GM19351 (cell line): ENCODE measurements around the gene ZDHHC5.

Source experiments
- ATAC-seq: cut with Tn5 transposase; IDR thresholded peaks from one replicate; pipeline ENCODE4 v1.9.1; 2021; ENCODE audit warnings: mild to moderate bottlenecking, moderate library complexity; ENCODE audit not compliant: unreplicated experiment

The ZDHHC5 gene, protein sequence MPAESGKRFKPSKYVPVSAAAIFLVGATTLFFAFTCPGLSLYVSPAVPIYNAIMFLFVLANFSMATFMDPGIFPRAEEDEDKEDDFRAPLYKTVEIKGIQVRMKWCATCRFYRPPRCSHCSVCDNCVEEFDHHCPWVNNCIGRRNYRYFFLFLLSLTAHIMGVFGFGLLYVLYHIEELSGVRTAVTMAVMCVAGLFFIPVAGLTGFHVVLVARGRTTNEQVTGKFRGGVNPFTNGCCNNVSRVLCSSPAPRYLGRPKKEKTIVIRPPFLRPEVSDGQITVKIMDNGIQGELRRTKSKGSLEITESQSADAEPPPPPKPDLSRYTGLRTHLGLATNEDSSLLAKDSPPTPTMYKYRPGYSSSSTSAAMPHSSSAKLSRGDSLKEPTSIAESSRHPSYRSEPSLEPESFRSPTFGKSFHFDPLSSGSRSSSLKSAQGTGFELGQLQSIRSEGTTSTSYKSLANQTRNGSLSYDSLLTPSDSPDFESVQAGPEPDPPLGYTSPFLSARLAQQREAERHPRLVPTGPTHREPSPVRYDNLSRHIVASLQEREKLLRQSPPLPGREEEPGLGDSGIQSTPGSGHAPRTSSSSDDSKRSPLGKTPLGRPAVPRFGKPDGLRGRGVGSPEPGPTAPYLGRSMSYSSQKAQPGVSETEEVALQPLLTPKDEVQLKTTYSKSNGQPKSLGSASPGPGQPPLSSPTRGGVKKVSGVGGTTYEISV

DNA sequence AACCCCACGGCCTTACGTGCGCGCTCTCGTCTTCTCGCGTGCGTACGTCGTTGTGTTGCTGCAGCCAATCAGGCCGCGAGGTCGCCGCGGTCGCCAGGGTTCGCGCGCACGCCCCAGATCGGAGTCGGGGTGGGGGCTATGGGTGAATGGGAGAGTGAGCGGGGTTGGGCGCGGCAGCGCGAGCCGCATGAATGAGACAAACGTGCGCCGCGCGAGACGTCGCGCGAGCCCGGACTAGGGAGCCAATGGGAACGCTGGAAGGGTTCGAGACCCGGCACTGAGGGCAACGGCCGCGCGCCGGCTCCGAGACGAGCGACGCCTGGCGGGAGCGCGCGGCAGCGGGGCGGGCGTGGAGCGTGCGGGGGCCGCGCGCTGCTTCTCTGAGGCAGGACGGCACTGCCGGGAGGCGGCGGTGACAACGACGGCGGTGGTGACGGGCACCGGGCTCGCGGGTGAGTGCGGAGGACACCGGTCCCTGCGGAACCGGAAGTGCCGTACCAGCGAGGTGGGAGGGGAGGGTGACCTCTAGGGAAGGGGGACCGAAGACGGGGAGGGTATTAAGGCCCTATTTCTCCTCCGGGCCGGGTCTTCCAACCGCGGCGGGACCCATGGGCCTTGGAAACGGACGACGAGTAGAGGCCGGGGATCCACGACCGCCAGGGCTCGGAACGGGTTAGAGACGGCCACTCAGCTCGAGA is at the start of gene ZDHHC5:
Gene ZDHHC5, plus strand, starts transcription at position 379 of the 698 bp plus-strand sequence. CDS start 4,977 bp downstream, outside the sequence.
- peak; percentile 78 for ATAC-seq

DNA sequence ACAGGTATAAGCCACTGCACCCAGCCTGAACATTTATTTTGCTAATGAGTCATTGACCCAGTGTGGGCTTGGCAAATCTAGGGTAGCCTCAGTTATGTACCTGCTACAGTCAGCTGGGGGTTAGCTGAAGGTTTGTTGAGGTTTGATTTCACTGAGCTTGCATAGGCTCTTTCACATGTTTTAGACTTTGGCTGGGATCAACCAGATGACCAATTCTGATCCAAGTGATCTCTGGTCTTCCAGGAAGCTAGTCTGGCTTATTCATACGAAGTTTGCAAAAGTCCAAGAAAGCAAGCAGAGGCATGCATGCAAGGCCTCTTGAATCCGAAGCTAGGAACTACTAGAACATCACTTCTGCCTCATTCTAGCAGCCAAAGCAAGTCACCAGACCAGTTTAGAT is 49.5 kb upstream of the ZDHHC5 start:
- no peak for ATAC-seq

DNA sequence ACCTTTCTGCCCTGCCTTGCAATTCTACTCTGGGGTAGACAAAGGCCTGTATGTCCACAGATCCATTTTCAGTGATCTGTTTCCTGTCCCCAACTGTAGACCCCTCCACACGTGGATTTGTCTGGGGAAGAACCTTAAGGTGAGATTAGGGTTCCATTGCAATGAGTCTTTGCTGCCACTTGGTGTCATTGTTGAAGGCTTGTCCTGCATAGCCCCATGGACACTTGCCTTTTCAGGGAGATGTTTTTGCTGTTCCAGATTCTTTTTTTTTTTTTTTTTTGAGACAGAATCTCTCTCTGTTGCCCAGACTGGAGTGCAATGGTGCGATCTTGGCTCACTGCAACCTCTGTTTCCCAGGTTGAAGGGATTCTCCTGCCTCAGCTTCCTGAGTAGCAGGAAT is 48.6 kb upstream of the ZDHHC5 start:
- ATAC-seq, result no peak

DNA sequence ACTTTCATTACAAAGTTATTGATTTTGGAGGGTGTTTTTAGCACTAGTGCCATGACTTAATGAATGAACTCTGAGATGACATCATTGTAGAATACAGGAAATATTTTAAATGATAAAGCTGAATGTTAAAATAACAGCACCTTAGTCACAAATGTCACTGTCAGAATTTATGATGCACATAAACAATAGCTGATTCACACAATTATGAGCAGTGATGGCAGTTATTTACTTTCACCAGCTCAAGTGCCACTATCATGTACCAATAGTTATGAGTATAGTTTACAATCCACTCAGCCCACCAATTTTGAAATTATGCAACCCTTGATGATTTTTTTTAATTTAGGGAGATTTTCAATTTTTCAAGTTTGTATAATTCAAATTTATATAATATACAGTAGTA is 47.4 kb upstream of the ZDHHC5 start:
- ATAC-seq, result no peak

DNA sequence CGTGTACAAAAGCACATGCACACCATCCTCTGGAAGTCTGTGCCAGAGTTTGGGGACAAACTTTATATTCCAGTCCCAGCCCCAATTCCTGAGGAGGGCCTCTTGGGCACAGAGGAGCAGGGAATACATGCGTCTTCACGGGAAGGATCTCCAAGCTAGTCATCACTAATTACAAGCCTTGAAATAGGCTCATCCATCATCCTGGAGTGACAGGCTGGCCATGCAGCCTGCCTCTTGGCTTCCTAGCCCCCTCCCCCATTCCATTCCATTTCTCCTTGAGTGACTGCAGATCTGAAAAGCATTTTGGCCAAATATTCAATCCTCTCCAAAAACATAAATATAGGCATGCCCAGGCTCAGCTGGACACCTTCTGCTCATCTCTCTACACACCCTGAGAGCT is 45.7 kb upstream of the ZDHHC5 start:
- ATAC-seq, result no peak

DNA sequence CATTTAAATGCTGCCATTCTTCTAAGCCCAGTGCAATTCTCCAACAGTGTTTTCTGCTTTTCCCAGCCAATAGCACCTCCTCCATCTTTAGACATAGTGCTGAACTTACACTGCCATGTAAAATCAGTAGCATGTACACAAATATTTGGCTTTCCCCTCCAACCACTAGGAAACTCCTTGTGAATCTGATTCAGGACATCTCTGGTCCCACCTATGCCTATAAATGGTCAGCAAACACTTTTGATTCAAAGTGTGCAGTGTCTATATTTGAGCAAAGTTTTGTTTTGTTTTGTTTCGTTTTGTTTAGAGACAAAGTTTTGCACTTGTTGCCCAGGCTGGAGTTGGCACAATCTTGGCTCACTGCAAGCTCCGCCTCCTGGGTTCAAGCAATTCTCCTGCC is 43.0 kb upstream of the ZDHHC5 start:
- ATAC-seq, result no peak

DNA sequence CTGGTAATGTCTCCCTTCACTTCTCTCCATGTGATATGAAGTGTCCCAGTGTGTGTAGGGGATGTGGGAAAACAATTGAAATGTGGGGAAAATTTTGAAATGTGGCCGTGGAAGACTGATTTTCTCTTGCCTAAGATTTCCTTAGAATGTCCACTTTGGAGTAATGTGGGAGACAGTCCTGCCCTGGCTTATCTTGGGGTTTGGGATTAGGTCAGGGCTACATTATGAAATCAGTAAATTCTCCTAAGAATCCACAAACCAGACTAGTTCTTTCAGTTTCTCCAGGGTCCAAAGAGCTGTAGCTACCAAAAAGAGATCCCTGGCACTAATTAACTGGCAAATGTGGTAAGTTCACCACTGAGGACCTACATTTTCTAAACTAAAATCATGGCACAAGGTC is 41.0 kb upstream of the ZDHHC5 start:
- no peak for ATAC-seq

DNA sequence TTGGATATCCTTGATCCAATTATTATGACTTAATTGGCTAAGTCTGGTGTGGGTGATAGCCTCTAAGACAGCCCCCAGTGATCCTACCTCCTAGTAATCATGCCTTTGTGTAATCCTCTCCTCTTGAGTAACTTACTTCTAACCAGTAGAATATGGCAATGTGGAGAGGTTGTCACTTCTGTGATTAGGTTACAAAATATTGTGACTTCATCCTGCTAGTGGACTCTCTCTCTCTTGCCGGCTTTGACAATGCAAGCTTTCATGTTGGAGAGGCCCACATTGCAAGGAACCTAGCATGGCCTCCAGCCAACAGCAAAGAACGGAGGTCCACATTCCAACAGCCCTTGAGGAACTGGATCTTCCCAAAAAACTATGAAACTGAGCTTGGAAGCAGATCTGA is 37.7 kb upstream of the ZDHHC5 start:
- no peak for ATAC-seq

DNA sequence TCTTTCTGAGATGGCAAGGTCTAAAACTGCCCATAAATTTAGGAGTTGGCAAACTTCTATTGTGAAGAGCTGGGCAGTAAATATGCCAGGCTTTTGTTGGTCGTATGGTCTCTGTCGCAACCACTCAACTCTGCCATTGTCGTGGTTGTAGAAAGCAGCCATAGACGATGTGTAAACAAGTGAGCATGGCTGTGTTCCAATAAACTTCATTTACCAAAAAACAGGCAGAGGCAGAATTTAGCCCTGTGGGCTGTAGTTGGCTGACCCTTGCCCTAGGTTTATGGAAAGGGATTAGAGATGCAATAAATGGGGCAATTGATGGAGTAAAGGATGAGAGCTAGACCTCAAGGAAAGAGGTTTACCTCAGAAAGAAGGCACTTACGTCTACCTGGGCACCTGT is 35.8 kb upstream of the ZDHHC5 start:
- no peak for ATAC-seq

DNA sequence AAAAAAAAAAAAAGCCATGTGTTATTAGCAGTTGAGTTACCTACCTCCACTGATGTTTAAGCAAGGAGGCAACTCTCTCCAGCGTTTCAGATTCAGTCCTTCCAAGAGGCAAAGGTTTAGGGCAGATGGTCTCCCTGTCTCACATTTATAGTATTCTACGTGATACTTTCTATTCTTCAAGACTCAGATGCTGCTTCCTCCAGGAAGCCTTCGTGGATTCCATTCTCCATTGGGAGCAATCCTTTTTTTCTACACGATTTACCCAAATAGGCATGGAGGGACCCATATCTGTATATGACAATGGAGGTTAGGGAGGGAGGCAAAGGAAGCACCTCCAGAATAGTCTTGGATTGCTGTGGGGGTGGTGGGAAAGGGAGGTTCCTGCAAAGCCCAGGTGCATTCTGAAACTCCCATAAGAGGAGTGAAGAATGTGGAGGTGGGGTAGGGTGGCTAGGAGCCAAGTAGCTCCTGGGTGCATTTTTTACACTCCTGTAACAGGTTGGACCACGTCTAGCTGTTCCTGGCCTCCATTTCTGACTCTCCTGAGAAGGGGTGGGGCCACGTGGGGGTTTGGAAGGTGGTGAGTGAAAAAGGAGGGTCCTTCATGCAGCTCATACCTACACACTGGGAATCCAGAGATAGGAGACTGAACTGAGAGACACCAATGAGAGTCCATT is 34.4 kb upstream of the ZDHHC5 start:
- no peak for ATAC-seq

DNA sequence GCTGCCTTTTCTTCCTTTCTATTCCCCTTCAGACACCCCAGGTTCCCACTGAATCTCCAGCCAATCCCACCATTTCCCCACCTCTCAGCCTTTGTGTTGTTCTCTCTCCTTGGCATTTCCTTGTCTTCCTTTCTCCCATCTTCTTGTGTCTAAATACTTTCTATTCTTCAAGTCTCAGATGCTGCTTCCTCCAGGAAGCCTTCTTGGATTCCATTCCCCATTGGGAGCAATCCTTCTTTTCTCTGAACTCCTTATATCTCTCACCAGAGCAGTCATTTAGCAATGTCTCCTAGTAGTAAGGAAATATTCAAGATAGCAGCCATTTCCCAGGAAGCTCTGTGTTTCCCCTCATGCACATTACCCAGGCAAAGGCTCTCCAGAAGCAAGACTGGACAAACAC is 33.6 kb upstream of the ZDHHC5 start:
- ATAC-seq, result no peak

DNA sequence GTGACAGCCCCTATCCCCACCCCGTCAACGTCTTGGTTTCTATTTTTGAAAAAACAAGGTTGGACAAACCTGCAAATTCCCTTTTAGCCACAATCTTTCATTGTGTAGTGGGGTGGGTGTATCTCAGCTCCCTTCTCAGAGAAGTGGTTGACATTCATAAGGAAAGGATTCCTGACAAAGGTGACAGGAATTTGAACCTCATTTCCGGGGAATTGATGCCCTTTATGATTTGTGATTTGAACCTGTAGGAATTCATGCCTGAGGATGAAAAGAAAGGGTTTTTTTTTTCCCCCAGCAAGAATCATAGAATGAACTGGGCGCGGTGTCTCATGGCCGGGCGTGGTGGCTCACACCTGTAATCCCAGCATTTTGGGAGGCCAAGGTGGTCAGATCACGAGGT is 32.7 kb upstream of the ZDHHC5 start:
- no peak for ATAC-seq

DNA sequence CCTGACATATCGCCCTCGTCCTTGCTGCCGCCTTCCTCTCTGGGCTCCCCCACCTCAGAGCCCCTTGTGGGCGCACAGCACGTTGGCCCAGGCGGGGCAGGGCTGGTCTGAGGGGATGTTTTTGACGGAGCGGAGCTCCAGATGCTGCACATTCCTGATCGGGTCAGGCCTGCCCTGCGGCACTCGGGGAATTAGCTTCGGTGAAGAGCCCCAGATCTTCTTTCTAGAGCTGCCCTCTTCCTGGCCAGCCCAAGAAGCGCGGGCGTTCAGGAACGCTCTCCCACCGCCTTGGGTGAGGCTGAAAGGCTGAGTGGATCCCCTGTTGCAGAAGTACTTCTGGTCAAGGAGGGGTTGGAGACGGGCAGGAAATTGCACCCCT is 30.3 kb upstream of the ZDHHC5 start:
- no peak for ATAC-seq

DNA sequence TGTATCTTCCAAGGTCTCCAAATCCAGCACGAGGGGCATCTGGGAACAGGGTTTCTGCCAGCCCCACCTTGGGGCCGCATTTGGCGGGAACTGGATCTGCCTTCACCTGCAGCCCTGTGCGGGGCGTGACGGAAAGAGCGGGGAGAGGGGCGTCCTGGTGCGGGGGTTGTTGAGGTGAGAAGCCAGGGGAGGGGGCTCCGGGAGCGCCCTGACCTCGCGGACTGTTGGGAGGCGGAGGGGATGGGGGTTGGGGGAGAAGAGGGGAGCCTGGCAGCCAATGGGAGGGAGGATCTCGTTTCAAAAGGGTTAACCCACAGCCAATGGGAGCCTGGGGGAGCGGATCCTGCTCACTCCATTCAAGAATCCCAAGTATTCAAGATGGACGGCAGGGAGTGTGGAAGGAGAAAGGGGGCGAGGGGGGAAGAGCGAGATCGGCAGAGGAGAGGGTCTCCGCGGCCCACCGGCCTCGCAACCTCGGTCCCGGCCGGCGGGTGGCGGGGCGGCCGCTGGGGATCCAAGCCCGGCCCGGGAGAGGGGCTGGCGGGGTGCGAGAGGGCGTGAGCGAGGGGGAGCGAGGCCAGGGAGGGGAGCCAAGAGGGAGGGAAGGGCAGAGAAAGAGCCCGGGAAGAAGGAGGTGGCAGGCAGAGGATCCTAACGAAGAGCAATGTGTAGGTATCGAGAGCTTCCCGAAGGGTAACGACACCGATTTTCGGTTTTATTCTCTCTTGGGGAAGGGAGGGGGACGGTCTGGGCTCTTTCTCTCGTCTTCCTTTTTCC is 29.7 kb upstream of the ZDHHC5 start:
- no peak for ATAC-seq

DNA sequence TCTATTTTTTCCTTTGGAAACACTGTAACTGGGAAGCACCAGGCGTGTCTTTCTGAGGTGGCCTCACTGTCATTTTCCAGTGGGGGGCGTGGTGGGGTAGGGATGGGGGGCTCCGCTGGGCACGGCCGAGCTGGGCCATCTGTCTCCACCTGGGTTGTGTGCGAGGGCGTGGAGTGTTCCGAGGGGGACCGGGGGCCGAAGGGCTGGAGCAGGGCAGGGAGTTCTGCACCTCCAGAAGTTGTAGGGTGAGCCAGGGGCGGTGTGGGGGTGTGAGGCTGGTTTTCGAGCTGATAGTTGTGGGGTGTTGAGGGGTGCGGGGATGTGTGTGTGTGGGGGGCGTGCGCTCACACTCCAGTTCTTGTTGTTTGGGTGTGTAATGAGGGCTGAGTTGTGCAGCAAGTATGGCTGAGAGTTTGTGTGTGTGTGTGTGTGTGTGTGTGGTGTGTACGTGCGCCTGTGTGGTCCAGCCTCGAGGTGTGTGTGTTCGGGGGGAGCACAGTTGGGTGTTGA is 29.0 kb upstream of the ZDHHC5 start:
- ATAC-seq, result no peak

DNA sequence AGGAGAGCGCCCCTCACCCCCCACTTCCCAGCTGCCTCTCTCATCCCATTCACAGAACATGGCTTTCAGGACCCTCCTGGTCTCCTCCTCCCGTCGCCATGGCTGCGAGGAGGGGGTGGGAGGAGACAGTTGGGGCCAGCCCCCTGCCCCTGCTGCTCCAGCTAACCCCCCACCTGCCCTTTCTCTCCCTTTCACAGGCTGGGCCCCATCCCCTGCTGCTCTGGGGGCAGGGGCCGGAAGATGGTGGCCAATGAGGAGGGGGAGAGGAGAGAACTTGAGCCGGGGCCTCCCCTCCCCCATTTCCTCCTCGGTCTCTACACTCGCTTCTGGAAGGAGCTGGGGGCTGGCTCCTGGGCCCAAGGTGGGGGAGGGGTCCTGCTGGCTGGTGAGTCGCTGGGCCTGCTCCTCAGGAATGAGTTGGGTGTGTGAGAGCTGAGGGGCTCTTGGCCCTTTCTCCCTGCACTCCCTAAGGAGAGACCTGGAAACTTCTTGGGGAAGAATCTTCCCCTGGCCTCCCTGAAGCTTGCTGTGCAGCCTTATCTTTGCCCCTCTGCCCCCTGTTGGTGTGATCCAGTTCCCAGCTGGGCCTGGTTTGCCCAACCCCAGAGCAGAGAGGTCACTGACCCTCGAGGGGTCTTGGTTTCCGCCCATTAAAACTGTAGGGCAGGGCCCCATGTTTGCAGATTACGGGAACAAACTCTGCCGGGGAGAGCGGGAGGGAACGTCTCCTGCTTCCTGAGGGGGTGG is 28.4 kb upstream of the ZDHHC5 start:
- no peak for ATAC-seq

DNA sequence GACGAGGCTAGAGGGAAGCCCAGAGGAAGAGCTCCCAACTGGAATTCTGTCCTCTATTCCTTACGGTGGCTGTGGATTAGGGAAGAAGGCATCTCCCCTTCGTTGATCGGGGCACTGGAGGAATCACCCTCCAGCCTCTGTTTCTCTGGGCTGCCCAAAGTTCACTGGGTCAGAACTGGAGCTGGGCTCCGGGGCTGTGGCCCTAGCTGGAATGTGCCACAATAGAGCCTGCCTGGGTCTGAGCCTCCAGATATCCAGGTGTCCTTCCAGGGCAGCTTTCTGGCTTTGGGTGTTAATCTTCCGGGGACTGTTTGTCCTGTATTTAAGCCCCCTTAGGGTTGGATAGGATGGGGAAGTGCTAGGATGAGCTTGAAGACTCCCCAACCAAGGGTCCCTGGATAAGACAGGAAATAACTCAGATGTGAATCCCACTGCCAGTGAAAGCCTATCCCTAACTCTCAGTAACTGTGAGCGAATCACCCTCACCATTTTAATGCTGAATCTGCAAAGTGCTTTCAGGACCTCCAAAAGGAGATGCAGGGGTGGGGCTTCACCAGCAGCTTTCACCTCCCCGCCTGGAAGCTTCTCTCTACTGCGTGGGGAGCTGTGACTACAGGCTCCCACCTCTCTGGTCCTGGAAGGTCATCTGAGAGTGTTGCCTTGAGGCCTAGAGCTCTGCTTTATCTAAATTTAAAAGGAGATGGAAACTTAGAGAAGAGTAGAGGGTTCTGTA is 27.7 kb upstream of the ZDHHC5 start:
- ATAC-seq, result no peak

DNA sequence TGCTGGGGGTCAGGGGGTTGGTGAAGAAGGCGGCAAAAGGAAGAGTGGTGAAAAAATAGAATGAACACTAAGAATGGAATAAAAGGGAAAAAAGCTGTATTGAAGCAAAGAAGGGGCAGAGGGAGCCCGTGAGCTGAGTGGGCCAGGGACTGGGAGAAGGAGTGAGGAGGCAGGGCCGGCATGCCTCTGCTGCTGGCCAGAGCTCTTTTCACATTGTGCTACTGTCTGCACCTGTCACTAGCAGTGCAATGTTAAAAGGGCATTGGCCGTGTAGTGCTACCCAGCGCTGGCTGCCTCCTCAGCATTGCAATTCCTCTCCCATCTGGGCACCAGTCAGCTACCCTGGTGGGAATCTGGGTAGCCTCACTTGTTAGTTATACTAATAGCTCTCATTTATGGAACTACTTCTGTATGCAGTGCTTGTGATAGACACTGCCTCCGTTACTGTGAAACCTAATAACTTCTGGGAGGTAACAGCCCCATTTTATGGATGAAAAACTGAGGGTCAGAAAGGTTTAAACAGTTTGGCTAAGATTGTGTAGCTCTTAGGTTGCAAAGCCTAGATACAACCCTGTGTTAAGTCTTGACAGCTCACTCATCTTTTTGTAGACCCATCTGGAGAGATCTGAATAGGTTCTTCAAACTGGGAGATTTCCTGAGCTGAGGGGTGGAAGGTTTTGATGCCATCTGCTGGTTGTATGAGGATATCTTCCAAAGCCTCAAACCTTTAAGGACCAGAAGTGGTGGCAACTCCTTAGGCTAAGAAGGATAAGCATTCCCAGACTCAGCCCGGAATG is 26.7 kb upstream of the ZDHHC5 start:
- ATAC-seq, result peak; percentile 43
